OCI-LY7 (cell line): ENCODE results near the gene LRRC28.

Experiments
- CTCF ChIP-seq: fragments of 200-600 bp; sonication (generic); conservative IDR thresholded peaks from 2 replicates; pipeline ENCODE4 v1.5.1; 2014; ENCODE audit warnings: mild to moderate bottlenecking, antibody characterized with exemption, low read length, moderate library complexity, mixed read lengths
- EZH2phosphoT487 ChIP-seq: fragments of 200-600 bp; sonication (generic); IDR thresholded peaks from 2 replicates; pipeline ENCODE4 v1.6.1; 2018; ENCODE audit warnings: low read depth, borderline replicate concordance, mild to moderate bottlenecking, mixed run types, antibody characterized with exemption, low read length, moderate library complexity, mixed read lengths

GRCh38 chr15:99324082-99324620, 72.9 kb downstream of the LRRC28 start:
- no peak for TF ChIP-seq CTCF
- TF ChIP-seq EZH2phosphoT487 = no peak
